ENCODE measurements around the gene GABRP. TPM values are rescaled to one million over a fixed set of nuclear protein-coding genes. Genes with fewer than 3 reads are reported as not detected.

Gene GABRP
- total and polyA plus RNA-seq, 4 donors: 0.08 to 0.17 TPM; not detected in 2

- TF ChIP-seq, protein P1, sequence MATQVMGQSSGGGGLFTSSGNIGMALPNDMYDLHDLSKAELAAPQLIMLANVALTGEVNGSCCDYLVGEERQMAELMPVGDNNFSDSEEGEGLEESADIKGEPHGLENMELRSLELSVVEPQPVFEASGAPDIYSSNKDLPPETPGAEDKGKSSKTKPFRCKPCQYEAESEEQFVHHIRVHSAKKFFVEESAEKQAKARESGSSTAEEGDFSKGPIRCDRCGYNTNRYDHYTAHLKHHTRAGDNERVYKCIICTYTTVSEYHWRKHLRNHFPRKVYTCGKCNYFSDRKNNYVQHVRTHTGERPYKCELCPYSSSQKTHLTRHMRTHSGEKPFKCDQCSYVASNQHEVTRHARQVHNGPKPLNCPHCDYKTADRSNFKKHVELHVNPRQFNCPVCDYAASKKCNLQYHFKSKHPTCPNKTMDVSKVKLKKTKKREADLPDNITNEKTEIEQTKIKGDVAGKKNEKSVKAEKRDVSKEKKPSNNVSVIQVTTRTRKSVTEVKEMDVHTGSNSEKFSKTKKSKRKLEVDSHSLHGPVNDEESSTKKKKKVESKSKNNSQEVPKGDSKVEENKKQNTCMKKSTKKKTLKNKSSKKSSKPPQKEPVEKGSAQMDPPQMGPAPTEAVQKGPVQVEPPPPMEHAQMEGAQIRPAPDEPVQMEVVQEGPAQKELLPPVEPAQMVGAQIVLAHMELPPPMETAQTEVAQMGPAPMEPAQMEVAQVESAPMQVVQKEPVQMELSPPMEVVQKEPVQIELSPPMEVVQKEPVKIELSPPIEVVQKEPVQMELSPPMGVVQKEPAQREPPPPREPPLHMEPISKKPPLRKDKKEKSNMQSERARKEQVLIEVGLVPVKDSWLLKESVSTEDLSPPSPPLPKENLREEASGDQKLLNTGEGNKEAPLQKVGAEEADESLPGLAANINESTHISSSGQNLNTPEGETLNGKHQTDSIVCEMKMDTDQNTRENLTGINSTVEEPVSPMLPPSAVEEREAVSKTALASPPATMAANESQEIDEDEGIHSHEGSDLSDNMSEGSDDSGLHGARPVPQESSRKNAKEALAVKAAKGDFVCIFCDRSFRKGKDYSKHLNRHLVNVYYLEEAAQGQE (IDR thresholded peaks at IDR 0.05): no peak
Measured at GRCh38 chr5:170787216-170787615, 3.7 kb downstream of the GABRP start (continued).

- Histone ChIP-seq H3K36me3 (ENCODE audit: control insufficient read depth in 4 of 4, insufficient read depth in 3 of 4, low read depth in 1 of 4, low read length in 3 of 4) (no peaks in the 10 kb centered on the region), H3K9me3 (ENCODE audit: control insufficient read depth in 4 of 4, low read length in 3 of 4) (no peaks in the 10 kb centered on the region), H3K4me1 (ENCODE audit: control insufficient read depth in 4 of 4, insufficient read depth in 4 of 4, low read length in 3 of 4) (no peaks in the 10 kb centered on the region), H3K9ac (ENCODE audit: low read depth in 1 of 2, low read length in 2 of 2) (no peak overlapping the region), H3K4me3 (ENCODE audit: low read depth in 1 of 3, low read length in 3 of 3) (no peak overlapping the region), H3K27ac (ENCODE audit: low read depth in 1 of 2, low read length in 2 of 2) (no peak overlapping the region), H3K27me3 (ENCODE audit: control insufficient read depth in 4 of 4, insufficient read depth in 4 of 4, low read length in 3 of 4) (no peaks in the 10 kb centered on the region)
- 74% methylated on average over 11 of the region's 11 CpGs for WGBS
- TF ChIP-seq YY1 (IDR thresholded peaks at IDR 0.05) (no peak), EGR1 (IDR thresholded peaks at IDR 0.05; ENCODE audit: low read depth in 2 of 2) (no peak), FOXA1 (IDR thresholded peaks at IDR 0.05) (no peak), TAF1 (conservative IDR thresholded peaks at IDR 0.05) (no peak), ZBTB33 (IDR thresholded peaks at IDR 0.05) (no peak), FOXA2 (IDR thresholded peaks at IDR 0.05) (no peak), JUND (IDR thresholded peaks at IDR 0.05) (no peak), SP1 (IDR thresholded peaks at IDR 0.05) (no peak), ATF3 (IDR thresholded peaks at IDR 0.05) (no peak), HNF4G (IDR thresholded peaks at IDR 0.05) (no peak), RXRA (IDR thresholded peaks at IDR 0.05) (no peak), NR2F2 (IDR thresholded peaks at IDR 0.05) (no peak), HNF4A (conservative IDR thresholded peaks at IDR 0.05) (no peak)
- TF ChIP-seq, protein P2, sequence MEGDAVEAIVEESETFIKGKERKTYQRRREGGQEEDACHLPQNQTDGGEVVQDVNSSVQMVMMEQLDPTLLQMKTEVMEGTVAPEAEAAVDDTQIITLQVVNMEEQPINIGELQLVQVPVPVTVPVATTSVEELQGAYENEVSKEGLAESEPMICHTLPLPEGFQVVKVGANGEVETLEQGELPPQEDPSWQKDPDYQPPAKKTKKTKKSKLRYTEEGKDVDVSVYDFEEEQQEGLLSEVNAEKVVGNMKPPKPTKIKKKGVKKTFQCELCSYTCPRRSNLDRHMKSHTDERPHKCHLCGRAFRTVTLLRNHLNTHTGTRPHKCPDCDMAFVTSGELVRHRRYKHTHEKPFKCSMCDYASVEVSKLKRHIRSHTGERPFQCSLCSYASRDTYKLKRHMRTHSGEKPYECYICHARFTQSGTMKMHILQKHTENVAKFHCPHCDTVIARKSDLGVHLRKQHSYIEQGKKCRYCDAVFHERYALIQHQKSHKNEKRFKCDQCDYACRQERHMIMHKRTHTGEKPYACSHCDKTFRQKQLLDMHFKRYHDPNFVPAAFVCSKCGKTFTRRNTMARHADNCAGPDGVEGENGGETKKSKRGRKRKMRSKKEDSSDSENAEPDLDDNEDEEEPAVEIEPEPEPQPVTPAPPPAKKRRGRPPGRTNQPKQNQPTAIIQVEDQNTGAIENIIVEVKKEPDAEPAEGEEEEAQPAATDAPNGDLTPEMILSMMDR (IDR thresholded peaks at IDR 0.05; ENCODE audit: low read depth, low read length, missing input control): no peak
- TF ChIP-seq, protein P1 (IDR thresholded peaks at IDR 0.05): no peak
- TF ChIP-seq, protein P3, sequence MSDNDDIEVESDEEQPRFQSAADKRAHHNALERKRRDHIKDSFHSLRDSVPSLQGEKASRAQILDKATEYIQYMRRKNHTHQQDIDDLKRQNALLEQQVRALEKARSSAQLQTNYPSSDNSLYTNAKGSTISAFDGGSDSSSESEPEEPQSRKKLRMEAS (IDR thresholded peaks at IDR 0.05): no peak
- no peak for DNase-seq (ENCODE audit: low spot score)
Measured at GRCh38 chr5:170788626-170789304, 5.2 kb downstream of the GABRP start.
